Coronary artery (tissue), 2 donors: ENCODE measurements around the gene HS3ST4.

Experiments
- DNase-seq: peaks from one replicate; pipeline ENCODE4 v3.0.0-alpha.2; 2017; ENCODE audit warnings: low spot score
- H3K27ac ChIP-seq, 2 donors: fragments of 200-600 bp; sonication (generic); one replicate each; pipeline ENCODE4 v1.5.1; 2016 to 2019
- H3K4me3 ChIP-seq: fragments of 200-600 bp; sonication (generic); 2 replicates; pipeline ENCODE4 v1.5.1; 2016; ENCODE audit warnings: mild to moderate bottlenecking, moderate library complexity
- CTCF ChIP-seq: fragments of 200-600 bp; sonication (generic); IDR thresholded peaks from one replicate; pipeline ENCODE4 v1.5.1; 2019; ENCODE audit warnings: antibody characterized with exemption

The HS3ST4 gene

GRCh38 chr16:26005336-26005735, 313.6 kb downstream of the HS3ST4 start:
- Histone ChIP-seq H3K27ac (no peak overlapping the region), H3K4me3 (no peak overlapping the region)
- TF ChIP-seq CTCF, result no peak
- no peak for DNase-seq

- TF ChIP-seq CTCF, result no peak
- no peak for DNase-seq
- Histone ChIP-seq H3K4me3 (no peak overlapping the region), H3K27ac (no peak overlapping the region)
Observed at GRCh38 chr16:26012376-26012775, 320.6 kb downstream of the HS3ST4 start.

GRCh38 chr16:26015776-26016175, 324.0 kb downstream of the HS3ST4 start:
- Histone ChIP-seq H3K27ac (no peak overlapping the region), H3K4me3 (no peak overlapping the region)
- TF ChIP-seq CTCF, result no peak
- no peak for DNase-seq

GRCh38 chr16:26016989-26017388, 325.2 kb downstream of the HS3ST4 start:
- DNase-seq, result no peak
- no peak overlapping the region for H3K27ac ChIP-seq
- no peak for TF ChIP-seq CTCF
- H3K4me3 ChIP-seq, result no peak overlapping the region

GRCh38 chr16:26019381-26020242, 327.9 kb downstream of the HS3ST4 start:
- no peak for DNase-seq
- H3K27ac ChIP-seq, result no peak overlapping the region
- no peak overlapping the region for H3K4me3 ChIP-seq
- TF ChIP-seq CTCF, result no peak

- no peak for DNase-seq
- Histone ChIP-seq H3K4me3 (no peak overlapping the region), H3K27ac (no peak overlapping the region)
- no peak for TF ChIP-seq CTCF
Observed at GRCh38 chr16:26026709-26027450, 335.1 kb downstream of the HS3ST4 start.
